Measurements from ENCODE around the gene EIF3I. TPM values are rescaled to one million over a fixed set of nuclear protein-coding genes. Genes with fewer than 3 reads are reported as not detected.
A peak's percentile ranks its signal among the peaks of the same experiment; 100 is the strongest.

EIF3I gene
- total RNA-seq, 1 experiment from 2014 or later, result 682 TPM

- DNase-seq (ENCODE audit: low read depth), result no peak
Measured at GRCh38 chr1:32198237-32199042, 23.8 kb upstream of the EIF3I start.

- no peak for DNase-seq (ENCODE audit: low read depth)
Measured at GRCh38 chr1:32199043-32199716, 23.0 kb upstream of the EIF3I start.

- DNase-seq (ENCODE audit: low read depth), result no peak
Measured at GRCh38 chr1:32199717-32200072, 22.5 kb upstream of the EIF3I start.

- DNase-seq (ENCODE audit: low read depth), result peak; percentile 65
Measured at GRCh38 chr1:32200226-32201010, 21.8 kb upstream of the EIF3I start, which contains the start of gene CCDC28B. Gene CCDC28B, plus strand, starts transcription at chr1:32200595. Its CDS starts 1,341 bp downstream, at chr1:32201936.

- DNase-seq (ENCODE audit: low read depth), result peak; percentile 73
Measured at GRCh38 chr1:32201011-32201855, 21.0 kb upstream of the EIF3I start.

- no peak for DNase-seq (ENCODE audit: low read depth)
Measured at GRCh38 chr1:32204943-32205361, 17.3 kb upstream of the EIF3I start.

GRCh38 chr1:32205401-32206370, 16.5 kb upstream of the EIF3I start, which contains the start of gene IQCC:
Gene IQCC, plus strand, starts transcription at chr1:32205671. Its CDS starts 11 bp downstream, at chr1:32205682.
- DNase-seq (ENCODE audit: low read depth), result peak; percentile 94

- DNase-seq (ENCODE audit: low read depth), result no peak
Measured at GRCh38 chr1:32208469-32208868, 13.7 kb upstream of the EIF3I start.

GRCh38 chr1:32208891-32209328, 13.3 kb upstream of the EIF3I start, which contains the start of gene DCDC2B:
Gene DCDC2B, plus strand, starts transcription at chr1:32209089. Its CDS starts 5 bp downstream, at chr1:32209094.
- peak; percentile 78 for DNase-seq (ENCODE audit: low read depth)

- peak; percentile 67 for DNase-seq (ENCODE audit: low read depth)
Measured at GRCh38 chr1:32215629-32216480, 6.4 kb upstream of the EIF3I start.

- DNase-seq (ENCODE audit: low read depth), result no peak
Measured at GRCh38 chr1:32216566-32216965, 5.6 kb upstream of the EIF3I start.

- no peak for DNase-seq (ENCODE audit: low read depth)
Measured at GRCh38 chr1:32219022-32219421, 3.2 kb upstream of the EIF3I start.

- DNase-seq (ENCODE audit: low read depth), result no peak
Measured at GRCh38 chr1:32220746-32221580, 1.2 kb upstream of the EIF3I start.

GRCh38 chr1:32221581-32221979, 627 bp upstream of the EIF3I start:
- DNase-seq (ENCODE audit: low read depth), result no peak

- no peak for DNase-seq (ENCODE audit: low read depth)
Measured at GRCh38 chr1:32223683-32224082, 1.5 kb downstream of the EIF3I start.

- no peak for DNase-seq (ENCODE audit: low read depth)
Measured at GRCh38 chr1:32224285-32224684, 2.1 kb downstream of the EIF3I start.

GRCh38 chr1:32228771-32229170, 6.6 kb downstream of the EIF3I start:
- DNase-seq (ENCODE audit: low read depth), result no peak

- no peak for DNase-seq (ENCODE audit: low read depth)
Measured at GRCh38 chr1:32231843-32232432, 9.7 kb downstream of the EIF3I start.
